Fibroblast of skin of abdomen (primary cell): Measurements from ENCODE around the gene ACSM3.
A peak's percentile ranks its signal among the peaks of the same experiment; 100 is the strongest.

Experiments used
- DNase-seq: peaks from one replicate; pipeline ENCODE4 v3.0.0-alpha.2; 2013

The ACSM3 gene

GRCh38 chr16:20806168-20807050, 42.6 kb downstream of the ACSM3 start, which contains the start of the genes ERI2 and REXO5:
ERI2 (minus strand) TSS chr16:20806472; CDS start chr16:20806430, 42 bp downstream.
REXO5 (plus strand) TSS chr16:20806527; CDS start chr16:20806954, 427 bp downstream.
- peak; percentile 96 for DNase-seq

GRCh38 chr16:20807862-20808261, 44.0 kb downstream of the ACSM3 start:
- no peak for DNase-seq

GRCh38 chr16:20811889-20812439, 48.1 kb downstream of the ACSM3 start:
- DNase-seq, result no peak

DNA sequence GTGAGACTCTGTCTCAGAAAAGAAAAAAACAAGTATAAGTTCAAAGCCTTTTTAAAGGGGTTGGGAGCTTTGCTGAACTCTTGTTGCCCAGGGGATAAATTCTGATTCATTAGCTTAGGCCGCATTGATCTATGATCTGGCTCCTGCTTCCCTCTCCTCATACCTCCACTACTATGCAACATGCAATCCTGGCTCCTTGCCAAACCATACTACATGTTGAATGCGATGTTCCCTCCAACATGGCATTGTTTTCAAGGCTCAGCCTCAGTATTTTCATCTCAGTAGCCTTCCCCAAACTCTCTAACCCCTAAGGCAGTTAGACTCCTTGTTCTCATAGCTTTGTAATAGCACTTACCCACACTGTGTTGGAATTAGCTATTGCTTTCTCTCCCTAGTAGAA, 48.7 kb downstream of the ACSM3 start:
- DNase-seq, result no peak

DNA sequence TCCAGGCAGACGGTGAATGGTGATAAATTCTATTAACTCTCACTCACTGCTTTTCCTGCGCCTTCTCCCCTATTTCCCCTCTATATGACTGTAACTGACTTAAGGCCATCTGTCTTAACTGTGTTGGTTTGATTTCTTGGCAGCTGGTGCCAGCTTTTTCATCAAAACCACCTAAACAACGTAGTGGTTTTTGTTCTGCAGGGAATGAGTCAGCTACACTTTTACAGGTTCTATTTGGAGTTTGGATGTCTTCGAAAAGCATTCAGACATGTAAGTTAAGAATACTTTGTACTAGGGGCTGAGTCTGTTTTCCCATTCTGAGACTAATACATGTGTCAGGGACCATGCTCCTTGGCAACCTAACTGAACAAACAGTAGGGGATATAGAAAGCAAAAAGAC, 51.0 kb downstream of the ACSM3 start:
- no peak for DNase-seq

GRCh38 chr16:20818929-20819585, 55.2 kb downstream of the ACSM3 start:
- no peak for DNase-seq

- no peak for DNase-seq
Observed at GRCh38 chr16:20821682-20822081, 57.9 kb downstream of the ACSM3 start.

- no peak for DNase-seq
Observed at GRCh38 chr16:20822521-20823325, 58.9 kb downstream of the ACSM3 start.

GRCh38 chr16:20826039-20826566, 62.3 kb downstream of the ACSM3 start:
- DNase-seq, result no peak

- DNase-seq, result no peak
Observed at GRCh38 chr16:20829536-20829935, 65.7 kb downstream of the ACSM3 start.

GRCh38 chr16:20830372-20830771, 66.6 kb downstream of the ACSM3 start:
- no peak for DNase-seq

GRCh38 chr16:20833086-20833485, 69.3 kb downstream of the ACSM3 start:
- DNase-seq, result no peak

GRCh38 chr16:20838240-20838639, 74.4 kb downstream of the ACSM3 start:
- DNase-seq, result no peak

GRCh38 chr16:20839504-20839903, 75.7 kb downstream of the ACSM3 start:
- DNase-seq, result no peak

DNA sequence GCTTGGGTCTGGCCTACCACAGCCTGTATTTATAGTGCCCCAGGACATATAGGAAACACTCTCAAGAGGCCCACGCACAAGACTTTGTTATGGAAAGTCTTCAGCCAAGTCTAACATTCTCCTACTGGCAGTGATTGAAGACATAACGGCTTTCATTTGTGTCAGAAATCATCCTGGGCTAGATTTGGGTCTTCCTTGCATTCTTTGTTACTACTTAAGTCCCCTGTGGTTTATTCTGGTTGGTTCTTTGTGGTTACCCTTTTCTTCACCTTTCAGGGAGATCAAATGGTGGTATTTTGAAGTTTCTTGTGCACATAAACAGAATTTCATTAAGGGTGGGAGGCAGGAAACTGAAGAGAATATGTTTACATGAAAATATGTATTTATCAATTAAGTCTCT, 80.2 kb downstream of the ACSM3 start:
- DNase-seq, result no peak

DNA sequence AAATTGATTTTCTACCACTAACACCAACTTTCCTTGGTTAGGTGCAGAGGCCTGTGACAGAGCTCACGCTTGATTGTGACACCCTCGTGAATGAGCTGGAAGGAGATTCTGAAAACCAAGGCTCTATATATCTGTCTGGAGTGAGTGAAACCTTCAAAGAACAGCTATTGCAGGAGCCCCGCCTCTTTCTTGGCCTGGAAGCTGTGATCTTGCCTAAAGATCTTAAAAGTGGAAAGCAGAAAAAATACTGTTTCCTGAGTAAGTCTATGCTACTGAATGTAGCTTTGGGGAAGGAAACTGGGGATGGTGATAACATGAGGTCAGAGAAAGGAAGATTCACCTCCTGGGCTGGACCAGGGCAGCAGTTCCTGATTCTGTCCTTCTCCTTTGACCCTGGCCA, 80.8 kb downstream of the ACSM3 start:
- DNase-seq, result no peak

GRCh38 chr16:20846030-20846429, 82.2 kb downstream of the ACSM3 start:
- DNase-seq, result no peak

GRCh38 chr16:20846551-20846950, 82.7 kb downstream of the ACSM3 start:
- DNase-seq, result no peak
